Endothelial cell of umbilical vein (primary cell): Measurements from ENCODE around the gene LSR. TPM values are rescaled to one million over a fixed set of nuclear protein-coding genes. Genes with fewer than 3 reads are reported as not detected.

ENCODE experiments used
- BruUV-seq: library from RNA; stranded (reverse); fragments of 400-500 nt; replicated peaks from 2 replicates; lab custom pipeline; 2021; lab: Mats Ljungman, UMichigan
- CTCF ChIA-PET: fragments of 300-600, 350-600 bp; sonication (Branson Sonifier 250); formaldehyde crosslinking; loops from one replicate; lab custom pipeline; 2021; ENCODE audit warnings: antibody characterized with exemption, inconsistent platforms; lab: Charles Lee
- POLR2A ChIA-PET: fragments of 300-600, 350-600 bp; sonication (Branson Sonifier 250); formaldehyde crosslinking; loops from one replicate; lab custom pipeline; 2021; ENCODE audit warnings: antibody characterized with exemption, inconsistent platforms; lab: Charles Lee
- DNase-seq: peaks from one replicate; pipeline ENCODE4 v3.0.0-alpha.2; 2011; ENCODE audit warnings: low read depth, low spot score
- FAIRE-seq: peaks from 2 replicates; lab custom pipeline; 2011; peaks lifted over from hg19 to GRCh38; lab: Jason Lieb, UNC
- H2AFZ ChIP-seq: 2 replicates; pipeline ENCODE4 v1.6.0; 2012; ENCODE audit warnings: low read depth, low read length, control low read depth, inconsistent platforms
- H3K27ac ChIP-seq: 2 replicates; pipeline ENCODE4 v1.5.1; 2011; ENCODE audit warnings: low read depth, mild to moderate bottlenecking, control low read depth, low read length, moderate library complexity; ENCODE audit not compliant: insufficient read depth
- H3K27me3 ChIP-seq, 2 experiments: 2 replicates each; pipeline versions ENCODE4 v1.6.0 to v1.6.1; 2011; ENCODE audit warnings: low read length in 2 of 2, mixed read lengths in 1 of 2; ENCODE audit not compliant: control insufficient read depth in 2 of 2, insufficient read depth in 2 of 2
- H3K36me3 ChIP-seq, 2 experiments: 2 replicates in 1 of 2; 3 replicates in 1 of 2; pipeline ENCODE4 v1.5.1; 2011; ENCODE audit warnings: low read length in 2 of 2, mild to moderate bottlenecking in 1 of 2, moderate library complexity in 1 of 2; ENCODE audit not compliant: control insufficient read depth in 2 of 2, insufficient read depth in 2 of 2; ENCODE audit errors: extremely low read depth in 1 of 2
- H3K4me1 ChIP-seq: 3 replicates; pipeline ENCODE4 v1.5.1; 2011; ENCODE audit warnings: mild to moderate bottlenecking, low read length; ENCODE audit not compliant: control insufficient read depth, insufficient read depth; ENCODE audit errors: extremely low read depth
- H3K4me2 ChIP-seq: 2 replicates; pipeline ENCODE4 v1.6.1; 2011; ENCODE audit warnings: low read length, control low read depth, mixed read lengths; ENCODE audit not compliant: insufficient read depth
- H3K4me3 ChIP-seq, 3 experiments: fragments of 200-600 bp in 1 of 3; sonication (generic), shearing (Covaris generic) in 1 of 3; replicated peaks in 1 of 3; 2 replicates each; pipeline ENCODE4 v1.5.1; 2011 to 2016; ENCODE audit warnings: control low read depth in 3 of 3, low read length in 3 of 3, mild to moderate bottlenecking in 2 of 3, inconsistent platforms in 1 of 3, low read depth in 1 of 3, moderate library complexity in 1 of 3; ENCODE audit not compliant: insufficient read depth in 1 of 3
- H3K79me2 ChIP-seq: 2 replicates; pipeline ENCODE4 v1.6.0; 2012; ENCODE audit warnings: low read length, inconsistent platforms; ENCODE audit not compliant: control insufficient read depth, insufficient read depth
- H3K9ac ChIP-seq: replicated peaks from 2 replicates; pipeline ENCODE3; 2011; ENCODE audit warnings: low read length, control low read depth; ENCODE audit not compliant: insufficient read depth; ENCODE audit errors: extremely low read depth
- H3K9me1 ChIP-seq: replicated peaks from 3 replicates; pipeline ENCODE4 v1.6.0; 2011; ENCODE audit warnings: mild to moderate bottlenecking, low read length; ENCODE audit not compliant: control insufficient read depth, insufficient read depth; ENCODE audit errors: extremely low read depth
- H3K9me3 ChIP-seq: replicated peaks from 2 replicates; pipeline ENCODE4 v1.5.1; 2012; ENCODE audit warnings: low read length, inconsistent platforms; ENCODE audit not compliant: control insufficient read depth, insufficient read depth
- H4K20me1 ChIP-seq: replicated peaks from 2 replicates; pipeline ENCODE3; 2011; ENCODE audit warnings: mild to moderate bottlenecking, low read length; ENCODE audit not compliant: control insufficient read depth, insufficient read depth; ENCODE audit errors: extremely low read depth
- EZH2 ChIP-seq: IDR thresholded peaks from 2 replicates; pipeline ENCODE4 v1.6.1; 2012; ENCODE audit warnings: borderline replicate concordance, low read depth, mild to moderate bottlenecking, moderate library complexity, low read length, inconsistent platforms; ENCODE audit not compliant: severe bottlenecking
- FOS ChIP-seq: IDR thresholded peaks from 2 replicates; pipeline ENCODE4 v1.6.1; 2011; ENCODE audit warnings: mild to moderate bottlenecking, low read length, moderate library complexity, borderline replicate concordance; ENCODE audit not compliant: insufficient read depth
- GATA2 ChIP-seq: IDR thresholded peaks from 2 replicates; pipeline ENCODE4 v1.7.0; 2011; ENCODE audit warnings: low read depth, mild to moderate bottlenecking, moderate library complexity, mixed read lengths, low read length; ENCODE audit not compliant: insufficient read length, insufficient read depth
- JUN ChIP-seq: IDR thresholded peaks from 2 replicates; pipeline ENCODE4 v1.6.1; 2011; ENCODE audit warnings: borderline replicate concordance, low read depth; ENCODE audit not compliant: insufficient read length, insufficient read depth
- MAX ChIP-seq: IDR thresholded peaks from 2 replicates; pipeline ENCODE4 v1.6.1; 2011; ENCODE audit not compliant: insufficient read depth, insufficient read length
- MYC ChIP-seq: IDR thresholded peaks from one replicate; pipeline ENCODE4 v1.6.1; 2011; ENCODE audit warnings: mild to moderate bottlenecking, low read depth, low read length
- POLR2A ChIP-seq: IDR thresholded peaks from 2 replicates; pipeline ENCODE4 v1.6.1; 2012; ENCODE audit warnings: low read depth, mild to moderate bottlenecking, control low read depth, low read length
- POLR2AphosphoS5 ChIP-seq: IDR thresholded peaks from 2 replicates; pipeline ENCODE4 v1.6.1; 2012; ENCODE audit warnings: low read depth, mild to moderate bottlenecking, control low read depth, low read length, moderate library complexity; ENCODE audit not compliant: insufficient read depth
- dilution Hi-C: fragments of 300-500 bp; cut with MboI; formaldehyde crosslinking; loops from one replicate; pipeline ENCODE4 v1.15.0; 2019; ENCODE audit warnings: low sequenced_read_pairs; ENCODE audit not compliant: extremely low pct_ligation_motif_present
- intact Hi-C: fragments of 100-400 bp; cut with micrococcal nuclease; formaldehyde crosslinking; loops from one replicate; pipeline ENCODE4 v1.10.0; 2022
- polyA plus RNA-seq, 4 experiments: library from polyadenylated mRNA; depleted of rRNA in 3 of 4; stranded (reverse) in 3 of 4; unstranded in 1 of 4; fragments of >200 nt; gene quantifications; 2 replicates each; pipeline versions ENCODE4 v1.2.1 to v1.2.3, GENCODE V29; 2011 to 2012; ENCODE audit warnings: missing spikeins in 1 of 4
- total RNA-seq: library from RNA; stranded (reverse); gene quantifications from 2 replicates; pipeline ENCODE4 v1.2.3, GENCODE V29; 2021
- TF ChIP-seq, protein P1 (sequence below), 2 donors: IDR thresholded peaks; 1 replicate in 1 of 2; 2 replicates in 1 of 2; pipeline ENCODE4 v1.5.1; 2011; ENCODE audit warnings: low read length in 2 of 2, mild to moderate bottlenecking in 2 of 2, moderate library complexity in 2 of 2, control low read depth in 1 of 2, inconsistent platforms in 1 of 2, low read depth in 1 of 2; ENCODE audit not compliant: insufficient read depth in 1 of 2; ENCODE audit errors: extremely low read depth in 1 of 2

The LSR gene
- total and polyA plus RNA-seq, 2 donors (not counting 3 experiments of a cell fraction or from before 2014, with no cell fraction given) = 0.76 to 1.0 TPM

DNA sequence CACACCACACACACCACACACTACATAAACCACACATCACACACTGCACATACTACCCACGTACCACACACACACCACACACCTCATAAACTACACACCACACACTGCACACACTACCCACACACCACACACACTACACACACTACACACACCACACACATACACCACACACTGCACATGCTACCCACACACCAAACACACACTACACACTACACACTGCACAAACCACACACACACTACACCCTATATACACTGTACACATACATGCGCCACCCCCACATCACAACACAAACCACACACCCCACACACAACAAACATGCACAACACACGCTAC lies 48.7 kb downstream of the LSR start:
- FAIRE-seq (no peak), DNase-seq (no peak)
- Histone ChIP-seq H3K9me3 (no peaks in the 10 kb centered on the region), H3K9me1 (no peaks in the 10 kb centered on the region), H3K4me2 (no peak overlapping the region), H3K36me3 (no peaks in the 10 kb centered on the region), H2AFZ (no peak overlapping the region), H3K4me1 (no peaks in the 10 kb centered on the region), H3K27ac (no peak overlapping the region), H3K27me3 (no peaks in the 10 kb centered on the region), H3K9ac (no peak overlapping the region), H3K4me3 (no peak overlapping the region), H3K79me2 (no peaks in the 10 kb centered on the region), H4K20me1 (no peaks in the 10 kb centered on the region)
- ChIA-PET POLR2A (no interaction called here), CTCF (no interaction called here)
- intact Hi-C loops = no loop called here
- TF ChIP-seq POLR2AphosphoS5 (no peak), FOS (no peak), MAX (no peak), JUN (no peak), MYC (no peak), EZH2 (no peak), POLR2A (no peak), GATA2 (no peak)
- TF ChIP-seq, protein P1, sequence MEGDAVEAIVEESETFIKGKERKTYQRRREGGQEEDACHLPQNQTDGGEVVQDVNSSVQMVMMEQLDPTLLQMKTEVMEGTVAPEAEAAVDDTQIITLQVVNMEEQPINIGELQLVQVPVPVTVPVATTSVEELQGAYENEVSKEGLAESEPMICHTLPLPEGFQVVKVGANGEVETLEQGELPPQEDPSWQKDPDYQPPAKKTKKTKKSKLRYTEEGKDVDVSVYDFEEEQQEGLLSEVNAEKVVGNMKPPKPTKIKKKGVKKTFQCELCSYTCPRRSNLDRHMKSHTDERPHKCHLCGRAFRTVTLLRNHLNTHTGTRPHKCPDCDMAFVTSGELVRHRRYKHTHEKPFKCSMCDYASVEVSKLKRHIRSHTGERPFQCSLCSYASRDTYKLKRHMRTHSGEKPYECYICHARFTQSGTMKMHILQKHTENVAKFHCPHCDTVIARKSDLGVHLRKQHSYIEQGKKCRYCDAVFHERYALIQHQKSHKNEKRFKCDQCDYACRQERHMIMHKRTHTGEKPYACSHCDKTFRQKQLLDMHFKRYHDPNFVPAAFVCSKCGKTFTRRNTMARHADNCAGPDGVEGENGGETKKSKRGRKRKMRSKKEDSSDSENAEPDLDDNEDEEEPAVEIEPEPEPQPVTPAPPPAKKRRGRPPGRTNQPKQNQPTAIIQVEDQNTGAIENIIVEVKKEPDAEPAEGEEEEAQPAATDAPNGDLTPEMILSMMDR (IDR thresholded peaks at IDR 0.05; ENCODE audit: extremely low read depth in 1 of 2, insufficient read depth in 1 of 2, low read depth in 1 of 2, low read length in 2 of 2) = no peak
- dilution Hi-C loops = no loop called here
- BruUV-seq = no TSS peak
